DND-41 (cell line): ENCODE measurements around the gene SRGN.

Source experiments
- EZH2 ChIP-seq: IDR thresholded peaks from 3 replicates; pipeline ENCODE4 v1.6.1; 2012; ENCODE audit warnings: borderline replicate concordance, low read depth, mild to moderate bottlenecking, moderate library complexity, low read length, inconsistent platforms; ENCODE audit not compliant: severe bottlenecking
- TF ChIP-seq, protein P1 (sequence below): IDR thresholded peaks from 2 replicates; pipeline ENCODE4 v1.5.1; 2012; ENCODE audit warnings: borderline replicate concordance, low read length, moderate library complexity, mild to moderate bottlenecking; ENCODE audit not compliant: poor library complexity, severe bottlenecking; ENCODE audit errors: extremely low read depth

GRCh38 chr10:69096045-69096444 is 8.1 kb downstream of the SRGN start:
- TF ChIP-seq, protein P1, sequence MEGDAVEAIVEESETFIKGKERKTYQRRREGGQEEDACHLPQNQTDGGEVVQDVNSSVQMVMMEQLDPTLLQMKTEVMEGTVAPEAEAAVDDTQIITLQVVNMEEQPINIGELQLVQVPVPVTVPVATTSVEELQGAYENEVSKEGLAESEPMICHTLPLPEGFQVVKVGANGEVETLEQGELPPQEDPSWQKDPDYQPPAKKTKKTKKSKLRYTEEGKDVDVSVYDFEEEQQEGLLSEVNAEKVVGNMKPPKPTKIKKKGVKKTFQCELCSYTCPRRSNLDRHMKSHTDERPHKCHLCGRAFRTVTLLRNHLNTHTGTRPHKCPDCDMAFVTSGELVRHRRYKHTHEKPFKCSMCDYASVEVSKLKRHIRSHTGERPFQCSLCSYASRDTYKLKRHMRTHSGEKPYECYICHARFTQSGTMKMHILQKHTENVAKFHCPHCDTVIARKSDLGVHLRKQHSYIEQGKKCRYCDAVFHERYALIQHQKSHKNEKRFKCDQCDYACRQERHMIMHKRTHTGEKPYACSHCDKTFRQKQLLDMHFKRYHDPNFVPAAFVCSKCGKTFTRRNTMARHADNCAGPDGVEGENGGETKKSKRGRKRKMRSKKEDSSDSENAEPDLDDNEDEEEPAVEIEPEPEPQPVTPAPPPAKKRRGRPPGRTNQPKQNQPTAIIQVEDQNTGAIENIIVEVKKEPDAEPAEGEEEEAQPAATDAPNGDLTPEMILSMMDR, result no peak
- TF ChIP-seq EZH2, result no peak
